ENCODE results near the gene C2CD2.

GRCh38 chr21:41970106-41970391 is 16.2 kb upstream of the C2CD2 start:
- TF ChIP-seq CTCF (IDR thresholded peaks at IDR 0.05; ENCODE audit: low read depth, low read length) = no peak
- TF ChIP-seq EZH2phosphoT487 (IDR thresholded peaks at IDR 0.05; ENCODE audit: low read depth) = no peak
